ENCODE data around the gene CNTN4. TPM values are rescaled to one million over a fixed set of nuclear protein-coding genes. Genes with fewer than 3 reads are reported as not detected.
A peak's percentile ranks its signal among the peaks of the same experiment; 100 is the strongest.

CNTN4 gene
- total RNA-seq, 1 experiment from 2014 or later = 51.3 TPM

DNA sequence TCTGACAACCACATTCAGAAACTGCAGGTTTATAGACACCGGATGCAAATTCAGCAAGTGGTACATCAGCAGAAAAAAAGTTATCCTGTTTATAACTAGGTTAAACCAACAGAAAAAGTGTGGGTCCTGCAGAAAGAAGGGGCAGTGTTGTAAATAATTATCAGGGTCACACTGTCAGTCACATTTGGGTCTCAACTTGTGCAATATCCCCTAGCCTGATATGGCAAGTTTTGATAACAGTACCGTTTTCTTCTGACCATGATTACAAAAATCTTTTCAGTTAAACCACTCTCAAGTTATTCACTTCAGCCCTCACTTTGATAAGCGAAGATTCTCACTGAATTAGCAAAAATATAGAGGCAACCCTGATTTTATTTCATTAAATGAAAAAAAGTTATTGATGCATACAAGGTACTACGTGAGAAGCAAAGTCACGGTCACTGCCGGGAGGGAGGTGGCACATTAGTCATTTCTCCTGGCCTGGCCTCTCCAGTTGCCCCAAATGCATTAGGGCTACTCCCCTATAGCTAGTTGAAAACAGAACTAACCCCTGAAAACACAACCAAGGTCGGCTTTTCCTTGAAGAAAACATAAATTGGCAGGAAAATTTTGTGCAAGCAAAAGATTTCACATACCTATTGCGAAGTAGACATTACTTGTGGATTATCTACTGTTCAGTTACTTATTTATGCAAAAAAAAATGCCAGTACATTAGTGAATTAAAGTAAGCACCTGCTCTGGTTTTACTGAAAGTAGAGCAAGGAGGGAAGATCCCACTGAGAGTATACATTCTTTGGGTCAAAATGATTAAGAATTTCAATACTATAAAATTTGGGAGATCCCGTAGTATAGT, 982.9 kb downstream of the CNTN4 start:
- no peaks in the 10 kb centered on the region for H3K27me3 Mint-ChIP-seq (ENCODE audit: insufficient read depth, unreplicated experiment)
- no peak overlapping the region for H3K4me3 Mint-ChIP-seq (ENCODE audit: unreplicated experiment)
- no TSS peak for BruUV-seq (replicated peaks)
- H3K36me3 ChIP-seq (ENCODE audit: control insufficient read depth, insufficient read depth, low read length) = no peaks in the 10 kb centered on the region
- no peaks in the 10 kb centered on the region for H3K9me3 Mint-ChIP-seq (ENCODE audit: unreplicated experiment)
- intact Hi-C loops (cut with micrococcal nuclease; ENCODE audit: unreplicated experiment) = no loop called here
- TF ChIP-seq, protein P1, sequence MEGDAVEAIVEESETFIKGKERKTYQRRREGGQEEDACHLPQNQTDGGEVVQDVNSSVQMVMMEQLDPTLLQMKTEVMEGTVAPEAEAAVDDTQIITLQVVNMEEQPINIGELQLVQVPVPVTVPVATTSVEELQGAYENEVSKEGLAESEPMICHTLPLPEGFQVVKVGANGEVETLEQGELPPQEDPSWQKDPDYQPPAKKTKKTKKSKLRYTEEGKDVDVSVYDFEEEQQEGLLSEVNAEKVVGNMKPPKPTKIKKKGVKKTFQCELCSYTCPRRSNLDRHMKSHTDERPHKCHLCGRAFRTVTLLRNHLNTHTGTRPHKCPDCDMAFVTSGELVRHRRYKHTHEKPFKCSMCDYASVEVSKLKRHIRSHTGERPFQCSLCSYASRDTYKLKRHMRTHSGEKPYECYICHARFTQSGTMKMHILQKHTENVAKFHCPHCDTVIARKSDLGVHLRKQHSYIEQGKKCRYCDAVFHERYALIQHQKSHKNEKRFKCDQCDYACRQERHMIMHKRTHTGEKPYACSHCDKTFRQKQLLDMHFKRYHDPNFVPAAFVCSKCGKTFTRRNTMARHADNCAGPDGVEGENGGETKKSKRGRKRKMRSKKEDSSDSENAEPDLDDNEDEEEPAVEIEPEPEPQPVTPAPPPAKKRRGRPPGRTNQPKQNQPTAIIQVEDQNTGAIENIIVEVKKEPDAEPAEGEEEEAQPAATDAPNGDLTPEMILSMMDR (IDR thresholded peaks at IDR 0.05; ENCODE audit: insufficient read depth in 1 of 2, low read depth in 1 of 2, low read length in 1 of 2, severe bottlenecking in 1 of 2, unreplicated experiment in 1 of 2) = no peak
- ChIA-PET CTCF (no interaction called here), POLR2A (no interaction called here)
- H3K4me3 ChIP-seq (ENCODE audit: low read depth, low read length) = no peak overlapping the region
- H3K27ac Mint-ChIP-seq (ENCODE audit: unreplicated experiment) = no peak overlapping the region
- H3K36me3 Mint-ChIP-seq (ENCODE audit: insufficient read depth, unreplicated experiment) = no peaks in the 10 kb centered on the region
- peaks cover 7% of the 10 kb centered on the region for H3K4me1 Mint-ChIP-seq (ENCODE audit: low read depth, unreplicated experiment)
- peaks cover 17% of the 10 kb centered on the region; the same call in 1 of the 2 replicates for H3K4me1 ChIP-seq
- H3K27me3 ChIP-seq (replicated peaks; ENCODE audit: control insufficient read depth, insufficient read depth, low read length) = no peaks in the 10 kb centered on the region
- DNase-seq = no peak
- no peaks in the 10 kb centered on the region for H3K9me3 ChIP-seq

DNA sequence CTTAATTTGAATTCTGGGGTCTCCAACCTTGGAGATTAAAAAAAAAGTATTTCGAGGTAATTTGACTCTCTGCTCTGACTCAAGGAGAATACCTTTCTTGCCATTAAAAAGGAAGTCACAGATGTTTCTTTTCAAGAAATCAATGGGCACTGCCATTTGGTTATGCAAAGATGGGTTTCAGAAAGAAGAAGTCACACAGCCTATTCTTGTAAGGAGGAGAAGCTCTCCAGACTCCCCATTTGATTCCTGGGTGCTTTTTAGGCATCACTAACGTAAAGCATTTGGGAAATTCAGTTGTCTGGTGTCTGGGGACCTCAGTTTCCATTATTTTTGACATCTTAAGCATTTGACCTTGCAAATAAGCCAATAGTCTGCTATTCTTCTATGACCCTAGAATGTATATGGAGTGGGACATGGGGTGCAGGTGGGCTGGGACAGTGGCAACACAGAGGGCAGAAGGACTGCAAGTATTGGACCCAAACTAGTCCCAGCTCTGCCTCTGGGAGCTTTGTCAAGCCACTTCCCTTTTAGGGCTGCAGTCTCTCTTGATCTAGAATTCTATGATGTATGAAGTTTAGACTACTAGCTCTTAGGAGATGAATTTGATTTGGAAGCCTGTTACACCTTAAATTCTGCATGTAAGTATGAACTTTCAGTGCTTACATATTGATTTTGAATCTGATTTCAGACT, 983.7 kb downstream of the CNTN4 start:
- TF ChIP-seq, protein P1 (IDR thresholded peaks at IDR 0.05; ENCODE audit: insufficient read depth in 1 of 2, low read depth in 1 of 2, low read length in 1 of 2, severe bottlenecking in 1 of 2, unreplicated experiment in 1 of 2) = no peak
- Mint-ChIP-seq H3K4me1 (ENCODE audit: low read depth, unreplicated experiment) (peaks cover 7% of the 10 kb centered on the region), H3K27ac (ENCODE audit: unreplicated experiment) (no peak overlapping the region), H3K27me3 (ENCODE audit: insufficient read depth, unreplicated experiment) (no peaks in the 10 kb centered on the region), H3K36me3 (ENCODE audit: insufficient read depth, unreplicated experiment) (no peaks in the 10 kb centered on the region), H3K9me3 (ENCODE audit: unreplicated experiment) (no peaks in the 10 kb centered on the region), H3K4me3 (ENCODE audit: unreplicated experiment) (no peak overlapping the region)
- POLR2A ChIA-PET = no interaction called here
- H3K4me3 ChIP-seq (ENCODE audit: low read depth, low read length) = no peak overlapping the region
- CTCF ChIA-PET = no interaction called here
- peaks cover 17% of the 10 kb centered on the region; the same call in 1 of the 2 replicates for H3K4me1 ChIP-seq
- no peaks in the 10 kb centered on the region for H3K27me3 ChIP-seq (replicated peaks; ENCODE audit: control insufficient read depth, insufficient read depth, low read length)
- intact Hi-C loops (cut with micrococcal nuclease; ENCODE audit: unreplicated experiment) = no loop called here
- H3K36me3 ChIP-seq (ENCODE audit: control insufficient read depth, insufficient read depth, low read length) = no peaks in the 10 kb centered on the region
- DNase-seq = no peak
- BruUV-seq (replicated peaks) = no TSS peak
- H3K9me3 ChIP-seq = no peaks in the 10 kb centered on the region

DNA sequence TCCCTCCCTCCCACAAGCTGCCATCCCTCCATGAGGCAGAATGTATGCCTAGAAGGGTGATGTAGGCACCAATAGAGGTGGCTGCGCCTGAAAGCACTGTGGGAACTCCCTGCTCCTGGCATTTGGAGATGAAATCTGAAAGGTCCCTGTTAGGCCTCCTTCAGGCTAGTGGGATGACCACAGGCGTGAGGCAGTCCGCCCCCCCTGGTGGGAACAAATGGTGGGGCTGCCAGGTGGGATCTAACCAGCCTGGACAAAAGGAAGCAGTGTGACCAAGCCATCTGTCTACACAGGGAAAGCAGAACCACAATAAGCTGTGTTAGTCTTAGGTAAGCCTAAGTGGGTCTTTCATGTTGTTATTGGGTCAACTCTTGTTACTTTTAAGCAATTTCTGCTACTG, 986.2 kb downstream of the CNTN4 start:
- Histone ChIP-seq H3K4me1 (peaks cover 17% of the 10 kb centered on the region; the same call in 1 of the 2 replicates), H3K4me3 (ENCODE audit: low read depth, low read length) (no peak overlapping the region), H3K36me3 (ENCODE audit: control insufficient read depth, insufficient read depth, low read length) (no peaks in the 10 kb centered on the region), H3K9me3 (no peaks in the 10 kb centered on the region), H3K27me3 (replicated peaks; ENCODE audit: control insufficient read depth, insufficient read depth, low read length) (no peaks in the 10 kb centered on the region)
- no peak overlapping the region for H3K27ac Mint-ChIP-seq (ENCODE audit: unreplicated experiment)
- intact Hi-C loops (cut with micrococcal nuclease; ENCODE audit: unreplicated experiment) = no loop called here
- H3K36me3 Mint-ChIP-seq (ENCODE audit: insufficient read depth, unreplicated experiment) = no peaks in the 10 kb centered on the region
- BruUV-seq (replicated peaks) = no TSS peak
- no peak overlapping the region for H3K4me3 Mint-ChIP-seq (ENCODE audit: unreplicated experiment)
- H3K27me3 Mint-ChIP-seq (ENCODE audit: insufficient read depth, unreplicated experiment) = no peaks in the 10 kb centered on the region
- TF ChIP-seq, protein P1 (IDR thresholded peaks at IDR 0.05; ENCODE audit: insufficient read depth in 1 of 2, low read depth in 1 of 2, low read length in 1 of 2, severe bottlenecking in 1 of 2, unreplicated experiment in 1 of 2) = no peak
- ChIA-PET POLR2A (no interaction called here), CTCF (no interaction called here)
- H3K9me3 Mint-ChIP-seq (ENCODE audit: unreplicated experiment) = no peaks in the 10 kb centered on the region
- H3K4me1 Mint-ChIP-seq (ENCODE audit: low read depth, unreplicated experiment) = peaks cover 7% of the 10 kb centered on the region
- peak in 1 of 2 experiments; percentile 7 for DNase-seq
